ENCODE results near the gene CEP126.
A peak's percentile ranks its signal among the peaks of the same experiment; 100 is the strongest.

Gene CEP126

GRCh38 chr11:101914738-101915426 lies at the start of gene CEP126:
CEP126 (plus strand) TSS chr11:101915010; CDS start chr11:101915285, 275 bp downstream.
- DNase-seq (ENCODE audit: low read depth) = peak; percentile 67

- no peak for DNase-seq (ENCODE audit: low read depth)
These were observed 48.0 kb upstream of the CEP126 start for GRCh38 chr11:101866619-101867491.

GRCh38 chr11:101867951-101868350 lies 46.9 kb upstream of the CEP126 start:
- no peak for DNase-seq (ENCODE audit: low read depth)

- no peak for DNase-seq (ENCODE audit: low read depth)
These were observed 44.3 kb upstream of the CEP126 start for GRCh38 chr11:101870510-101870909.

- no peak for DNase-seq (ENCODE audit: low read depth)
These were observed 42.5 kb upstream of the CEP126 start for GRCh38 chr11:101872171-101872882.

GRCh38 chr11:101880222-101880621 lies 34.6 kb upstream of the CEP126 start:
- DNase-seq (ENCODE audit: low read depth) = no peak

- DNase-seq (ENCODE audit: low read depth) = no peak
These were observed 33.2 kb upstream of the CEP126 start for GRCh38 chr11:101881586-101881985.

GRCh38 chr11:101885631-101886030 lies 29.2 kb upstream of the CEP126 start:
- no peak for DNase-seq (ENCODE audit: low read depth)

GRCh38 chr11:101889767-101890166 lies 25.0 kb upstream of the CEP126 start:
- DNase-seq (ENCODE audit: low read depth) = no peak

GRCh38 chr11:101894505-101894904 lies 20.3 kb upstream of the CEP126 start:
- no peak for DNase-seq (ENCODE audit: low read depth)

GRCh38 chr11:101907815-101908214 lies 7.0 kb upstream of the CEP126 start:
- DNase-seq (ENCODE audit: low read depth) = no peak

GRCh38 chr11:101909087-101909486 lies 5.7 kb upstream of the CEP126 start:
- DNase-seq (ENCODE audit: low read depth) = no peak

GRCh38 chr11:101912823-101913284 lies 2.0 kb upstream of the CEP126 start:
- DNase-seq (ENCODE audit: low read depth) = no peak

- DNase-seq (ENCODE audit: low read depth) = no peak
These were observed 1.2 kb upstream of the CEP126 start for GRCh38 chr11:101913656-101914055.

GRCh38 chr11:101914341-101914737 lies 471 bp upstream of the CEP126 start:
- DNase-seq (ENCODE audit: low read depth) = no peak

GRCh38 chr11:101915791-101916291 lies 1.0 kb downstream of the CEP126 start:
- DNase-seq (ENCODE audit: low read depth) = no peak

GRCh38 chr11:101916422-101916821 lies 1.6 kb downstream of the CEP126 start, which contains the start of gene ANGPTL5:
ANGPTL5 (minus strand) TSS chr11:101916522; CDS start chr11:101907909, 8,613 bp downstream.
- DNase-seq (ENCODE audit: low read depth) = no peak

GRCh38 chr11:101917226-101917625 lies 2.4 kb downstream of the CEP126 start:
- DNase-seq (ENCODE audit: low read depth) = no peak

- DNase-seq (ENCODE audit: low read depth) = no peak
These were observed 6.2 kb downstream of the CEP126 start for GRCh38 chr11:101920992-101921391.

GRCh38 chr11:101923554-101923953 lies 8.7 kb downstream of the CEP126 start:
- no peak for DNase-seq (ENCODE audit: low read depth)

- no peak for DNase-seq (ENCODE audit: low read depth)
These were observed 14.6 kb downstream of the CEP126 start for GRCh38 chr11:101929294-101929915.

GRCh38 chr11:101931692-101932091 lies 16.9 kb downstream of the CEP126 start:
- DNase-seq (ENCODE audit: low read depth) = no peak

All from non-pigmented ciliary epithelial cell (primary cell).